SK-N-DZ (cell line): ENCODE data around the gene VARS2.
"Not testable (repeated sequence)": the region's sequence is repeated elsewhere in the genome, so short reads cannot be mapped to it uniquely, and the experiment has no call there.

Experiments used
- DNase-seq: peaks from one replicate; pipeline ENCODE4 v3.0.0-alpha.2; 2015; ENCODE audit warnings: low spot score
- small RNA-seq, 2 experiments: library from RNA; depleted of rRNA; stranded (forward); fragments of <200 nt; gene quantifications; one replicate each; pipeline ENCODE3, GENCODE V24; 2014

Gene VARS2

GRCh38 chr6:30962716-30963115 is 48.7 kb downstream of the VARS2 start:
- no peak for DNase-seq

- DNase-seq = no peak
Observed at GRCh38 chr6:30963641-30964040, 49.6 kb downstream of the VARS2 start.

- DNase-seq = no peak
Observed at GRCh38 chr6:30964075-30964474, 50.0 kb downstream of the VARS2 start.

GRCh38 chr6:30965140-30965601 is 51.1 kb downstream of the VARS2 start:
- no peak for DNase-seq

GRCh38 chr6:30966154-30966553 is 52.1 kb downstream of the VARS2 start:
- DNase-seq = no peak

- not testable (repeated sequence) for DNase-seq
Observed at GRCh38 chr6:30969171-30969570, 55.1 kb downstream of the VARS2 start.

GRCh38 chr6:30970946-30971345 is 56.9 kb downstream of the VARS2 start:
- no peak for DNase-seq

- no peak for DNase-seq
Observed at GRCh38 chr6:30972816-30973215, 58.8 kb downstream of the VARS2 start.

GRCh38 chr6:30974490-30975252 is 60.6 kb downstream of the VARS2 start:
- DNase-seq = no peak

Small RNAs within 50 kb of the gene (small RNA-seq; reads per million reads assigned to genes)
- 0 reads per million in 2 experiments for gene RF00019
